ENCODE results near the gene METTL26.

DNA sequence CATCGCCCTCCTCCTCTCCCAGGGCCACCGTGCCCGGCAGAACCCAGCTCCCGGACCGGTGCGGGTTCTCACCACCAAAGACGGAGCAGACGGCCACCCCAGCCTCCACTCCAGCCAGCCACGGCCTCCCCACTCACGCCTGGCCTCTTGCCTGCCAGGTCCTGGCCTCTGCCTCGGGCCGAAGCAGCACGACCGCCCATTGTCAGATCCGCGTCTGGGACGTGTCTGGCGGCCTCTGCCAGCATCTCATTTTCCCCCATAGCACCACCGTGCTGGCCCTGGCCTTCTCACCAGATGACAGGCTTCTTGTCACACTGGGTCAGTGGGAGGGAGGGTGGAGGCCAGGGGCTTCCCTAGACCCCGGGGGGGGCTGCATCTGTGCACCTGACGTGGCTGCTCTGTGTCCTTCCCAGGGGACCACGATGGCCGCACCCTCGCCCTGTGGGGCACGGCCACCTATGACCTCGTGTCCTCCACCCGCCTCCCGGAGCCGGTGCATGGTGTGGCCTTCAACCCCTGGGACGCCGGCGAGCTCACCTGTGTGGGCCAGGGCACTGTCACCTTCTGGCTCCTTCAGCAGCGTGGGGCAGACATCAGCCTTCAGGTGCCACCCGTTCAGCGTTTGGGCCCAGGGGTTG lies 25.2 kb upstream of the METTL26 start:
- no peak for TF ChIP-seq POLR2A (IDR thresholded peaks at IDR 0.05; ENCODE audit: low read depth, low read length)
- no peak for TF ChIP-seq POLR2AphosphoS5 (IDR thresholded peaks at IDR 0.05; ENCODE audit: low read depth, low read length)
- TF ChIP-seq TAF1 (IDR thresholded peaks at IDR 0.05; ENCODE audit: low read depth, low read length), result no peak
- TF ChIP-seq SPI1 (IDR thresholded peaks at IDR 0.05; ENCODE audit: low read depth, low read length), result no peak
- no peak for TF ChIP-seq POU2F2 (IDR thresholded peaks at IDR 0.05; ENCODE audit: low read depth, low read length)

Measured in GM12891 (cell line).